Activated CD4-positive, alpha-beta memory T cell treated with anti-CD3 and anti-CD28 coated beads, Interleukin-2, amount 10 ng/mL, durations not matched to agents 7 days and 5 days (primary cell): ENCODE measurements around the gene NOL4L. TPM values are rescaled to one million over a fixed set of nuclear protein-coding genes. Genes with fewer than 3 reads are reported as not detected.

Experiments used
- CTCF ChIA-PET: fragments of 350-600 bp; sonication (Branson Sonifier 250); formaldehyde crosslinking; loops from one replicate; lab custom pipeline; 2021; ENCODE audit warnings: antibody characterized with exemption, inconsistent platforms; lab: Charles Lee
- POLR2A ChIA-PET: fragments of 350-600 bp; sonication (Branson Sonifier 250); formaldehyde crosslinking; loops from one replicate; lab custom pipeline; 2021; ENCODE audit warnings: antibody characterized with exemption; lab: Charles Lee
- DNase-seq: peaks from one replicate; pipeline ENCODE4 v3.0.0-alpha.2; 2020
- H3K27ac Mint-ChIP-seq: one replicate; pipeline ENCODE4 v1.8.0; 2021; ENCODE audit warnings: mild to moderate bottlenecking, mixed read lengths
- H3K27me3 Mint-ChIP-seq: one replicate; pipeline ENCODE4 v1.8.0; 2021; ENCODE audit warnings: mixed read lengths
- H3K36me3 Mint-ChIP-seq: one replicate; pipeline ENCODE4 v1.8.0; 2021; ENCODE audit warnings: low read depth, mixed read lengths
- H3K4me1 Mint-ChIP-seq: one replicate; pipeline ENCODE4 v1.8.0; 2021; ENCODE audit warnings: mixed read lengths
- H3K4me3 Mint-ChIP-seq: one replicate; pipeline ENCODE4 v1.8.0; 2021; ENCODE audit warnings: mild to moderate bottlenecking, mixed read lengths
- H3K9me3 Mint-ChIP-seq: one replicate; pipeline ENCODE4 v1.8.0; 2021; ENCODE audit warnings: mixed read lengths
- total RNA-seq, 2 experiments: library from RNA; stranded (reverse); gene quantifications; one replicate each; pipeline ENCODE4 v1.2.3, GENCODE V29; 2021

NOL4L gene
- total RNA-seq, 2 experiments from 2014 or later: 17.1 to 19.1 TPM

DNA sequence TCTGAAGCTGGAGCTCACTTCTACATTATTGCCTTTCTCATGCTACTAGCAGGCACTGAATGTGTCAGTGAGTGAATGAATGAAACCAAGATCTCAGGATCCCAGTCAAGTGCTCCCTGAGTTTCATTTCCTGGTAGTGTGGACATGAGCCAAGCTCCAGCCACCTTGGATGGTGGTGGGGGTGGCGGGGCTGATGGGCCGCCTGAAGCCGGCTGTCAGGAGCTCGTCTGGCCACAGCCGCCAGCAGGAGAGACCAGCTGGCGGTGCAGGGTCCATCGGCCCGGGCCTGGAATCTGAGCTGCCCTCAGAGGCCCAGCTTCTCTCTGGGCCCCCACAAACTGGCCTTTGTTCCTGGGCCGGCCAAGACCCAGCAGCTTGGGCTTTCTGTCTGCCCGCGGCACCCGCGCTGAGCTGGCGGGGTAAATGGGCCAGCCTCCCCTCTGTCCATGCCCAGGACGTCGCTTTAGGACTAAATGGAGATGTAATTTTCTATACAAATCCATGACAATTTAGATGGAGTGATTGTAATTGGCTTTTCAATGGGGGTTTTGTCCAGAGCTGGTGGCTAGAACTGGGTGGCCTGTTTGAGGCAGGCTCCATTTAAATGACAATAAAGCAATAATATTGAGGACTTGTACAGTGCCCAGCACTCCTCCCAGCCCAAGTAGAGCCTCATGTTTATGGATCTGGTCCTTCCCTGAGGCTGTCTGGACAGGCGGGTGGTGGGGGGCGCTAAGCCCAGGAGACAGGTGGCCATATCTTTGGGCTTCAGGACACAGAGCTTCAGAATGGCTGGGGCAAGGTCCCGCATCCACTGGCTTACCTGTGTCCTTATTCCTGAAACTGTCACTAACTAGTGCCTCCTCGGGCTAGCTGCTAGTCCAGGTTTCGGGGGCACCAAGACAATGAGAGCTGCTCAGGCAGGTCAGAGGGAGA is 43.5 kb downstream of the NOL4L start:
- Mint-ChIP-seq H3K27me3 (no peaks in the 10 kb centered on the region), H3K9me3 (no peaks in the 10 kb centered on the region), H3K27ac (peak overlapping the region; percentile 99), H3K4me3 (no peak overlapping the region), H3K36me3 (peaks cover 16% of the 10 kb centered on the region), H3K4me1 (peaks cover 50% of the 10 kb centered on the region)
- DNase-seq: no peak
- ChIA-PET POLR2A (interaction anchor here (1.0 to 11.2 kb wide), 2 partner anchors 9 to 18 kb away, joined by 3 to 204 read pairs; no protein-coding TSS in a partner anchor), CTCF (interaction anchor here (0.6 to 11.3 kb wide), 4 partner anchors 17 to 207 kb away, joined by 3 to 149 read pairs (median 4); partner anchors contain the start of gene C20orf203)

DNA sequence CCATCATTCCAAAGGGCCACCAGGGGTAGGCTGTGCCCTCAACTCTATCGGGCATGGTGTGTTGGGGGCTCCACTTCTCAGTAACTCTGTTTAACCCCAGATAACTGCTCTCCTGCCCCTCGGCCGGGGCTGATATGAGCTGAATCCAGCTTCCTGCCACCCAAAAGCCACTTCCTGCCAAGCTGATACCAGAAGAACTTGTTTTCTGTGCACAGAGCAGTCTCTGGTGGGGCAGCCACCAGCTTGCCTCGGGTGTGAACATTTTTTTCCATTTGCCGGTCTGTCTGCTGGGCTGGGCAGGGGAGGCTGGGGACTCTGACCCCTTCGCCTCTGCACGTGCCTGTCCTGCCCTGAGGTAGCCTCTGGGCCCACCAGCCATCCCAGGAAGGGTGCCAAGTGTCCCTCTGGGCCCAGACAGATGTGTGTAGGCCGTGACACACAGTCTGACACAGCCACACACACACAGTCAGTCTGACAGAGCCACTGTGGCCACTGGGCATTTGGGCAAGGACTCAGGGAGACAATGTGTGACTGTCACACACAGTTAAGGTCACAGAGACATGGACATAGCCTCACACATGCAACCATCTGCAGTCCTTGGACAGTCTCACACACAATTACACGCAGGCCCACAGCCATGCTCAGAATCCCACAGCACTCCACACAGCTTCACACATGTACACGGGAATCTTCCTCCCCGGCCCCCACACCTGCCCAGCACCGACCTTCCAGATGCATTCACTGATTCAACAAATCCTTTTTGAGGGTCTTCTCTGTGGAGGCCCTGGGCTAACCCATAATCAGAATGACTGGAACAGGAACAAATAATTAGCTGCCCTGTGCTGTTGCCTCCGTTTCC is 45.1 kb downstream of the NOL4L start:
- POLR2A ChIA-PET: interaction anchor here (0.6 to 11.2 kb wide), 16 partner anchors 8 to 207 kb away, joined by 3 to 204 read pairs (median 4); partner anchors contain the start of genes ASXL1 and NOL4L
- H3K4me3 Mint-ChIP-seq: peak overlapping the region; percentile 87
- no peaks in the 10 kb centered on the region for H3K9me3 Mint-ChIP-seq
- peaks cover 16% of the 10 kb centered on the region for H3K36me3 Mint-ChIP-seq
- H3K27ac Mint-ChIP-seq: peak overlapping the region; percentile 99
- CTCF ChIA-PET: interaction anchor here (0.8 to 11.3 kb wide), 9 partner anchors 16 to 255 kb away, joined by 3 to 149 read pairs (median 5); no protein-coding TSS in a partner anchor
- H3K4me1 Mint-ChIP-seq: peaks cover 60% of the 10 kb centered on the region
- no peaks in the 10 kb centered on the region for H3K27me3 Mint-ChIP-seq
- peak; percentile 86 for DNase-seq

DNA sequence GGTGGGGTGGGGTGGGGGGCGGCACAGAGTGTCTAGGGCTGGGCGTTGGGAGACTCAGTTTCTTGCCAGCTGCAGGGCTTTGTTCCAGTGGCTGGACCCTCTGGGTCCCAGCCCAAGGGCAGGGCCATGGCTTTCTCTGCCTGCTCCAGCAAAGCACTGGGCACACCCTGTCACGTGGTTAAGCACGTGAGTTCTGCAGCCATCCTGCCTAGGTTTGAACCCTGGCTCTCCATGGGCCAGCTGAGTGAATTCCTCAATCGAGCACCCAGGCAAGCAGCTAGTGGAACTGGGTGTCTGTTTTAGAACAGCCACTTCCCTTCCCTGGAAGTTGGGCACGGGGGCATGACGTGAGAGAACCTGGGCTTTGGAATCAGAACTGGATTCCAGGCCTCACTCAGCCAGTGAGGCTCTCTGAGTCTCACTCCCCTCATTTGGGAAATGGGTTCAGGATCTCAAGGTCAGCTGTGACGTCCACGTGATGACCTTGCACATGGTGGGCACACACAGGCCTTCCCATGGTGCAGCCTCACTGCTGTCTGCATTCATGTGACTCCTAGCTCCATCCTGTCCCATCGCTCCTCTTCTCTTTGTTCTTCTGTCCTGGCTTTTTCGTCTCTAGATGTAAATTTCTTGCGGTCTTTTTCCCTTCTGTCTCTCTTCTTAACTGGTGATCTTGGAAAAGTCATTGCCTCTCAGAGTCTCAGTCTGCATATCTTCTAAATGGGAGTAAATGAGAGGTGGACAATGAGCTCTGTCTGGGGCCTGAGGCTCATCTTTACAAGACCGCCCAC is 45.9 kb downstream of the NOL4L start:
- Mint-ChIP-seq H3K27ac (peak overlapping the region; percentile 99), H3K36me3 (peaks cover 16% of the 10 kb centered on the region), H3K27me3 (no peaks in the 10 kb centered on the region), H3K4me3 (peak overlapping the region; percentile 87), H3K4me1 (peaks cover 69% of the 10 kb centered on the region), H3K9me3 (no peaks in the 10 kb centered on the region)
- ChIA-PET CTCF (interaction anchor here (0.8 to 11.3 kb wide), 10 partner anchors 15 to 254 kb away, joined by 3 to 149 read pairs (median 5); no protein-coding TSS in a partner anchor), POLR2A (interaction anchor here (0.5 to 11.2 kb wide), 16 partner anchors 16 to 224 kb away, joined by 3 to 204 read pairs (median 4); partner anchors contain the start of genes ASXL1, COMMD7 and NOL4L)
- peak; percentile 64 for DNase-seq

DNA sequence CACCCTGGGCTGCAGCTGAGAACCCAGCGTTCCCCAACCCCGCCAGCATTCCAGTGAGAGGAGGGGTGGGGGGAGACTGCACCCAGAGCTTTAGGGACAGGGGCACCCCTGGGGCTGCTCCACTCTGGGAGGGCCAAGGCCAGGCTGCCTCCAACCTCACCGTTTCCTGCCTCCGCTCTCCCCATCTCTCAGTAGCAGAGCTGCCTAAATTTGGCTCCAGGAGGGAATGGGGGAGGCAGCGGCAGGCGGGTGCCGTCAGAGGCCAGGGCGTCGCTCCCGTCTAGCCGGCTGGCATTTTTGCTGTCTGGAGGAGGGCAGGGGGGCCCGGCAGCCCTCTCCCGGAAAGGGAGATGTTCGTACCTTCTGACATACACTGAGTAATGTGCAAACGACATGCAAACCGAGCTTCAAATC is 46.6 kb downstream of the NOL4L start:
- Mint-ChIP-seq H3K27ac (peak overlapping the region; percentile 99), H3K36me3 (peaks cover 20% of the 10 kb centered on the region), H3K4me3 (peak overlapping the region; percentile 87), H3K9me3 (no peaks in the 10 kb centered on the region), H3K27me3 (no peaks in the 10 kb centered on the region), H3K4me1 (peaks cover 75% of the 10 kb centered on the region)
- ChIA-PET POLR2A (interaction anchor here (0.5 to 11.2 kb wide), 8 partner anchors 15 to 225 kb away, joined by 3 to 204 read pairs (median 6); partner anchors contain the start of genes ASXL1, COMMD7 and NOL4L), CTCF (interaction anchor here (1.1 to 11.3 kb wide), 4 partner anchors 14 to 253 kb away, joined by 4 to 149 read pairs (median 5); partner anchors contain the start of gene C20orf203)
- DNase-seq: peak; percentile 46

DNA sequence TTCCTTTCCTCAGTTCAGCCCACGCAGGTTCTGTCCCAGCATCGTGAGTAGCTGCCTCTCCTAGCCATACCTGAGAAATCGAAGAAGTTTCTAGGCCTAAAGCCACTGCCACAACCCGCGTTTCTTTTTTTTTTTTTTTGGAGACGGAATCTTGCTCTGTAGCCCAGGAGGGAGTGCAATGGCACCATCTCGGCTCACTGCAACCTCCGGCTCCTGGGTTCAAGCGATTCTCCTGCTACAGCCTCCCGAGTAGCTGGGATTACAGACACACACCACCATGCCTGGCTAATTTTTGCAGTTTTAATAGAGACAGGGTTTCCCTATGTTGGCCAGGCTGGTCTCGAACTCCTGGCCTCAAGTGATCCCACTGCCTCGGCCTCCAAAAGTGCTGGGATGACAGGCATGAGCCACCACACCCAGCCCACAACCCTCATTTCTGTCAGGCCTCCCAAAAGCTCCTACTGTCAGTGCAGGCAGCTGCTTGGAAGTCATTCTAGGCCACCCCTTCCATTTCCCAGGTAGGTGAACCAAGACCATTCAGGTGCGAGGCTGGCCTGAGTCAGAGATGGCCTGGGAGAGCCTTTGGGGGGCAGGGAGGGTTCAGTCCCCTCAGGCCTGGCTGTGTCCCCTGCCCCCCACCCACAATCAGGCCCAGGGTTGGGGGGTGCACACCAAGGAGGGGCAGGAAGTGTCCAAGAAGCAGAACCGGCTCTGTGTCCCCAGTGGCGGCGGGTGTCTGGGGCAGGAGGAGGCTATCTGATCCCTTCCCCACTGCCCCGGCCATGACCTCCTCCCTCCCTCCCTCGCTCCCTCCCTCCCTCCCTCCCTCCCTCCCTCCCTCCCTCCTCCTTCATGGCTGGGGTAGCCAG is 47.2 kb downstream of the NOL4L start:
- peak overlapping the region; percentile 99 for H3K27ac Mint-ChIP-seq
- peaks cover 19% of the 10 kb centered on the region for H3K36me3 Mint-ChIP-seq
- H3K9me3 Mint-ChIP-seq: no peaks in the 10 kb centered on the region
- H3K27me3 Mint-ChIP-seq: no peaks in the 10 kb centered on the region
- H3K4me3 Mint-ChIP-seq: peak overlapping the region; percentile 87
- ChIA-PET CTCF (interaction anchor here (1.3 to 11.3 kb wide), 3 partner anchors 14 to 136 kb away, joined by 4 to 149 read pairs (median 5); partner anchors contain the start of gene C20orf203), POLR2A (interaction anchor here (0.6 to 11.2 kb wide), 6 partner anchors 14 to 1571 kb away, joined by 3 to 204 read pairs (median 8); partner anchors contain the start of genes ASXL1, COMMD7 and NOL4L)
- peaks cover 80% of the 10 kb centered on the region for H3K4me1 Mint-ChIP-seq
- no peak for DNase-seq

DNA sequence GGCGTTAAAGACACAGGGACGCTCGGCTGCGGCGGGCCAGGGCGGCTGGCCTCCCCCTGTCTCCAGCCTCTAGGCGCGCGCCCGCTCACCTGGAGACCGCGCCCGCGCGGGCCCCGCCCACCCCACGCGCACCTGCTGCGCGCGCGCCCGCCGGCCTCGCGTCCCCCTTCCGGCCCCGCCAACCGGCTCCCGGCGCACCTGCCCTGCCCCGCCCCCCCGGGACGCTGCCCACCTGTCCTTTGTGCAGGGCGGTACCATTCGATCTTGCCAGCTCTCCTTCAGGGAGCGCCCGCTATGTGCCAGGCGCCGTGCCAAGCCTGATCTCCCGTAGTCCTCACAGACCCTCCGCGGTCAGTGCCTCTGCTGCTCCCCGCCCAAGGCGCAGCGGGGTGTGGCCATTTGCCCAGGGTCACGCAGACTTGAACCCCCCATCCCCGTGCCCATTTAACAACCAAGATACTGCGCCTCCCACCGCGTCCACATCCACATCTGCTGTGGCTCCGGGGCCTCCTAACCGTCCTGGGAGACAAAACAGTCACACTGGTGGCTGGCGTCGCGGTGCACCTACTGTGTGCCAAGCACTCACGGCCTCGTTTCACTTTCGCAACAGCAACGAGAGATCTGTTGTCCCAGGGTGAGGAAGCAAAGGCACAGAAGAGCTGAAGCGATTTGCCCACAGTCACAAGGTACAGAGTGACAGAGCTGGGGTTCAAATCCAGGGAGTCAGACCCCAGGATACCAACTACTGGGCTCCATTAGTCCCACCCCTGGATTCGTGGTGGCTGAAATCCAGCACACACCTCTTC is 48.1 kb downstream of the NOL4L start:
- POLR2A ChIA-PET: interaction anchor here (0.6 to 11.2 kb wide), 12 partner anchors 10 to 1572 kb away, joined by 3 to 204 read pairs (median 4); partner anchors contain the start of genes COMMD7 and NOL4L
- H3K27me3 Mint-ChIP-seq: no peaks in the 10 kb centered on the region
- CTCF ChIA-PET: interaction anchor here (0.8 to 11.3 kb wide), 4 partner anchors 13 to 585 kb away, joined by 3 to 149 read pairs (median 4); partner anchors contain the start of genes C20orf203 and PDRG1

DNA sequence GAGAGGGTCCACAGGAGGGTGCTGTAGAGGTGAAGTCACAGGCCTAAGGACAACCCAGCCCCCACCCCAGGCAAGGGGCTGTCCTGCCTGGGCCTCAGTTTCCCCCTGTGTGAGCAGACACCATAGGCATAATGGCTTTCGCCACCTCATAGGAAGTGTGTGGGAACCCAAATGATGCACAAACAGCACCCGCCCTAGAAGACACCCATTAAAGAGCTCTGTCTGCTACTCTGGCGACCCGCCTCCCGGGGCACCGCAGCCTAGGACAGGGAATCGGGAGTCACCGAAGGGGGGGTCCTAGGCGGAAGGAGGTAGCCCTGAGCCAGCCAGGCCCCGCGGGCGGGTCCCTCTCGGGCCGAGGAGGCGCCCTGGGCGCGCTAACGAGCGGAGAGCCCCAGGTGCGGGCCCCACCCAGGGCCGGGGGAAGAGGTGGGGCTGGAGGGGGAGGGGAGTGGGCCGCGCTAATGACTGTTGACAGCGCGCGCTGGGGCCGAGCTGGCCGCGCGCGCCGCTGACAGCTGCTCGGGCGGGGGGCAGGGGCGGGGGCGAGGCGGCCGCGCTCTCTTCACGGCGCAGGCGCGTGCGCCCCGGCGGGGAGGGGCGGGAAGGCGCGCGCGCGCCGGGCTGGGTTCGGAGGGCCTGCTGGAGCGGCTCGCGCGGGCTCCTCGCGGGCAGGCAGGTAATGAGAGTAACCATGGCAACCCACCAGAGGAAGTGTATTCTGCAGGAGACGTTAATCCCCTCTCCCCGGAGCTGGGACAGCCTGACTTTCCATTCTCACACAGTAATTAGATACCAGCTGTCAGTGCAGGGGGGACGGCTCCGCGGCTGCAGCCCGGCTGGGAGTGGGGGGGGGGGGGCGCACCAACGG is 48.9 kb downstream of the NOL4L start:
- H3K9me3 Mint-ChIP-seq: no peaks in the 10 kb centered on the region
- H3K4me3 Mint-ChIP-seq: peak overlapping the region; percentile 80
- H3K27ac Mint-ChIP-seq: peak overlapping the region; percentile 100
- DNase-seq: peak; percentile 91
- ChIA-PET POLR2A (interaction anchor here (0.9 to 11.2 kb wide), 13 partner anchors 11 to 813 kb away, joined by 3 to 204 read pairs (median 4); partner anchors contain the start of genes BCL2L1, COMMD7 and NOL4L), CTCF (interaction anchor here (0.8 to 11.3 kb wide), 3 partner anchors 12 to 584 kb away, joined by 3 to 149 read pairs (median 3); partner anchors contain the start of gene PDRG1)
- H3K36me3 Mint-ChIP-seq: peaks cover 17% of the 10 kb centered on the region
- H3K27me3 Mint-ChIP-seq: no peaks in the 10 kb centered on the region
- peaks cover 83% of the 10 kb centered on the region for H3K4me1 Mint-ChIP-seq

More for the DNA sequence above, 48.1 kb downstream of the NOL4L start:
- Mint-ChIP-seq H3K27ac (peak overlapping the region; percentile 99), H3K4me3 (peak overlapping the region; percentile 87), H3K9me3 (no peaks in the 10 kb centered on the region), H3K4me1 (peaks cover 83% of the 10 kb centered on the region), H3K36me3 (peaks cover 17% of the 10 kb centered on the region)
- DNase-seq: peak; percentile 81

DNA sequence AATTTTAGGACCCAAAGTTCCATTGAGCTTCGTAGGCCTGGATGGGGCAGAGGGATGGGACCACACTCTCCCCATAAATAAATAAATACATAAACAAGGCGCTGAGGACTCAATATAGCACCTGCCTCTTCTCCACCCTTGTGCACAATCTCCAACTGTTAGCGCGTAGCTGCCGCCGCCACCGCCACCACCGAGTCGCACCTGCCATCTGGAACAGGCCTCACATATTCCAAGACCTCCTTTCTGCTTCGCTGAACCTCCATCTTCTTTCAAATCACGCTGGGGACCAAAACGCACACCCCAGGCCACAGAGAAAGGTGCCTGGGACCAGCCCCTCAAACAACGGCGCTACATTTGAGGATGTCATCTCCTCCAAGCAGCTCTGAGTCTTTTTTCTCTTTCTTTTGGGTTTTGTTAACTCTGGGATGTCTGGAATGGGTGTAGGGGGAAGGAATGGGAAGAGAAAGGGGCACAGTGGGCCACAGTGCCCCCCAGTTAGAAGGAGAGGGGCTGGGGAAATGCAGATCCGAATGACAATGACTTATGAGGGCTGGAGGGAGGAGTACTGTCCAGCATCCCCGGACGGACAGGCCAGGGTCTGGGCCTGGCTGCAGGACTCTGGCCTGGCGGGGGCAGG is 49.7 kb downstream of the NOL4L start:
- no peaks in the 10 kb centered on the region for H3K9me3 Mint-ChIP-seq
- CTCF ChIA-PET: interaction anchor here (0.9 to 11.3 kb wide), 4 partner anchors 11 to 117 kb away, joined by 3 to 149 read pairs (median 8); no protein-coding TSS in a partner anchor
- peaks cover 76% of the 10 kb centered on the region for H3K4me1 Mint-ChIP-seq
- DNase-seq: peak; percentile 45
- no peaks in the 10 kb centered on the region for H3K27me3 Mint-ChIP-seq
- peaks cover 17% of the 10 kb centered on the region for H3K36me3 Mint-ChIP-seq
- POLR2A ChIA-PET: interaction anchor here (0.6 to 11.2 kb wide), 11 partner anchors 12 to 818 kb away, joined by 3 to 204 read pairs (median 4); partner anchors contain the start of genes BCL2L1, COMMD7 and NOL4L
- H3K27ac Mint-ChIP-seq: peak overlapping the region; percentile 100
- H3K4me3 Mint-ChIP-seq: peak overlapping the region; percentile 80
